ENCODE measurements around the gene DERA.

DERA gene

GRCh38 chr12:15910864-15911721, at the start of gene DERA:
TSS of gene DERA (plus strand) at chr12:15911332. CDS start at chr12:15911384, 52 bp downstream.
- Histone ChIP-seq H3K27me3 (ENCODE audit: low read length) (no peaks in the 10 kb centered on the region), H3K4me3 (ENCODE audit: insufficient read depth, low read length, poor library complexity, severe bottlenecking) (peak within 1 kb of the TSS; percentile 72), H3K79me2 (ENCODE audit: insufficient read depth, low read length) (peaks cover 6% of the 10 kb centered on the region; the same call in 1 of the 2 replicates), H3K36me3 (ENCODE audit: low read length) (no peaks in the 10 kb centered on the region), H3K9me2 (replicated peaks; ENCODE audit: insufficient read depth, low read length) (no peaks in the 10 kb centered on the region), H3F3A (ENCODE audit: insufficient read depth) (peaks cover 25% of the 10 kb centered on the region), H3K4me2 (ENCODE audit: low read depth, low read length, poor library complexity, severe bottlenecking) (peak within 1 kb of the TSS; percentile 91), H3K27ac (ENCODE audit: low read depth, low read length) (peak within 1 kb of the TSS; percentile 49), H4K20me1 (ENCODE audit: low read depth, low read length) (no peaks in the 10 kb centered on the region), H3K9me3 (ENCODE audit: insufficient read depth, low read length) (no peaks in the 10 kb centered on the region), H2AFZ (ENCODE audit: low read depth, low read length, severe bottlenecking) (peak within 1 kb of the TSS; percentile 90), H3K9ac (ENCODE audit: low read length) (peak within 1 kb of the TSS; percentile 83)
- TF ChIP-seq CTCF (IDR thresholded peaks at IDR 0.05; ENCODE audit: insufficient read depth, low read length, poor library complexity, severe bottlenecking) (no peak), EZH2phosphoT487 (conservative IDR thresholded peaks at IDR 0.05; ENCODE audit: low read length) (no peak)

GRCh38 chr12:15861404-15861803, 49.7 kb upstream of the DERA start:
- Histone ChIP-seq H3K27me3 (ENCODE audit: low read length) (no peaks in the 10 kb centered on the region), H4K20me1 (ENCODE audit: low read depth, low read length) (no peaks in the 10 kb centered on the region), H3K4me2 (ENCODE audit: low read depth, low read length, poor library complexity, severe bottlenecking) (no peak overlapping the region), H3K36me3 (ENCODE audit: low read length) (no peaks in the 10 kb centered on the region), H3K79me2 (ENCODE audit: insufficient read depth, low read length) (no peaks in the 10 kb centered on the region), H3K9me2 (replicated peaks; ENCODE audit: insufficient read depth, low read length) (no peaks in the 10 kb centered on the region), H3K27ac (ENCODE audit: low read depth, low read length) (no peak overlapping the region), H3K4me3 (ENCODE audit: insufficient read depth, low read length, poor library complexity, severe bottlenecking) (no peak overlapping the region), H3K9ac (ENCODE audit: low read length) (no peak overlapping the region), H2AFZ (ENCODE audit: low read depth, low read length, severe bottlenecking) (no peak overlapping the region), H3K9me3 (ENCODE audit: insufficient read depth, low read length) (no peaks in the 10 kb centered on the region), H3F3A (ENCODE audit: insufficient read depth) (no peaks in the 10 kb centered on the region)
- TF ChIP-seq EZH2phosphoT487 (conservative IDR thresholded peaks at IDR 0.05; ENCODE audit: low read length) (no peak), CTCF (IDR thresholded peaks at IDR 0.05; ENCODE audit: insufficient read depth, low read length, poor library complexity, severe bottlenecking) (no peak)

- Histone ChIP-seq H2AFZ (ENCODE audit: low read depth, low read length, severe bottlenecking) (no peak overlapping the region), H3K27me3 (ENCODE audit: low read length) (no peaks in the 10 kb centered on the region), H3K79me2 (ENCODE audit: insufficient read depth, low read length) (no peaks in the 10 kb centered on the region), H3K9me2 (replicated peaks; ENCODE audit: insufficient read depth, low read length) (no peaks in the 10 kb centered on the region), H3K27ac (ENCODE audit: low read depth, low read length) (no peak overlapping the region), H3K36me3 (ENCODE audit: low read length) (no peaks in the 10 kb centered on the region), H3K4me2 (ENCODE audit: low read depth, low read length, poor library complexity, severe bottlenecking) (no peak overlapping the region), H3K4me3 (ENCODE audit: insufficient read depth, low read length, poor library complexity, severe bottlenecking) (no peak overlapping the region), H3K9ac (ENCODE audit: low read length) (no peak overlapping the region), H3K9me3 (ENCODE audit: insufficient read depth, low read length) (no peaks in the 10 kb centered on the region), H4K20me1 (ENCODE audit: low read depth, low read length) (no peaks in the 10 kb centered on the region), H3F3A (ENCODE audit: insufficient read depth) (no peaks in the 10 kb centered on the region)
- no peak for TF ChIP-seq EZH2phosphoT487 (conservative IDR thresholded peaks at IDR 0.05; ENCODE audit: low read length)
- TF ChIP-seq CTCF (IDR thresholded peaks at IDR 0.05; ENCODE audit: insufficient read depth, low read length, poor library complexity, severe bottlenecking) = no peak
Measured at GRCh38 chr12:15862840-15863239, 48.3 kb upstream of the DERA start.

Measured in SU-DHL-6 (cell line).